ENCODE data around the gene CLDN2.

CLDN2 gene

GRCh38 chrX:106921637-106922036, 1.4 kb downstream of the CLDN2 start:
- DNase-seq (ENCODE audit: low read depth in 2 of 2): no peak

- DNase-seq (ENCODE audit: low read depth in 2 of 2): no peak
Measured at GRCh38 chrX:106927023-106927422, 6.8 kb downstream of the CLDN2 start.

- no peak for DNase-seq (ENCODE audit: low read depth in 2 of 2)
Measured at GRCh38 chrX:106927700-106928099, 7.5 kb downstream of the CLDN2 start.

GRCh38 chrX:106928227-106928626, 8.0 kb downstream of the CLDN2 start:
- DNase-seq (ENCODE audit: low read depth in 2 of 2): no peak

- DNase-seq (ENCODE audit: low read depth in 2 of 2): no peak
Measured at GRCh38 chrX:106931831-106932491, 11.8 kb downstream of the CLDN2 start.

- no peak for DNase-seq (ENCODE audit: low read depth in 2 of 2)
Measured at GRCh38 chrX:106932492-106932923, 12.3 kb downstream of the CLDN2 start.

GRCh38 chrX:106932960-106933537, 12.8 kb downstream of the CLDN2 start:
- no peak for DNase-seq (ENCODE audit: low read depth in 2 of 2)

- no peak for DNase-seq (ENCODE audit: low read depth in 2 of 2)
Measured at GRCh38 chrX:106933538-106933961, 13.3 kb downstream of the CLDN2 start.

GRCh38 chrX:106935175-106935574, 15.0 kb downstream of the CLDN2 start:
- no peak for DNase-seq (ENCODE audit: low read depth in 2 of 2)

GRCh38 chrX:106936246-106936645, 16.0 kb downstream of the CLDN2 start:
- no peak for DNase-seq (ENCODE audit: low read depth in 2 of 2)

- no peak for DNase-seq (ENCODE audit: low read depth in 2 of 2)
Measured at GRCh38 chrX:106939566-106939965, 19.4 kb downstream of the CLDN2 start.

- DNase-seq (ENCODE audit: low read depth in 2 of 2): no peak
Measured at GRCh38 chrX:106940068-106940467, 19.9 kb downstream of the CLDN2 start.

- DNase-seq (ENCODE audit: low read depth in 2 of 2): no peak
Measured at GRCh38 chrX:106946464-106946863, 26.3 kb downstream of the CLDN2 start.

- no peak for DNase-seq (ENCODE audit: low read depth in 2 of 2)
Measured at GRCh38 chrX:106948641-106949040, 28.4 kb downstream of the CLDN2 start.

GRCh38 chrX:106949366-106949765, 29.2 kb downstream of the CLDN2 start:
- no peak for DNase-seq (ENCODE audit: low read depth in 2 of 2)

GRCh38 chrX:106950381-106950780, 30.2 kb downstream of the CLDN2 start:
- DNase-seq (ENCODE audit: low read depth in 2 of 2): no peak

- DNase-seq (ENCODE audit: low read depth in 2 of 2): no peak
Measured at GRCh38 chrX:106951230-106951629, 31.0 kb downstream of the CLDN2 start.

- no peak for DNase-seq (ENCODE audit: low read depth in 2 of 2)
Measured at GRCh38 chrX:106952089-106952488, 31.9 kb downstream of the CLDN2 start.

GRCh38 chrX:106952538-106952937, 32.3 kb downstream of the CLDN2 start:
- no peak for DNase-seq (ENCODE audit: low read depth in 2 of 2)

GRCh38 chrX:106952988-106953387, 32.8 kb downstream of the CLDN2 start:
- DNase-seq (ENCODE audit: low read depth in 2 of 2): no peak

- no peak for DNase-seq (ENCODE audit: low read depth in 2 of 2)
Measured at GRCh38 chrX:106954041-106954440, 33.8 kb downstream of the CLDN2 start.

GRCh38 chrX:106955004-106955772, 35.0 kb downstream of the CLDN2 start:
- DNase-seq (ENCODE audit: low read depth in 2 of 2): no peak

- no peak for DNase-seq (ENCODE audit: low read depth in 2 of 2)
Measured at GRCh38 chrX:106957856-106958255, 37.7 kb downstream of the CLDN2 start.

Measured in stimulated activated CD4-positive, alpha-beta T cell treated with anti-CD3 and anti-CD28 coated beads, Interleukin-12 subunit alpha, Interleukin-12 subunit beta, amount 100 ng/mL, for 24 hours (primary cell).